Measurements from ENCODE around the gene ZFP14.

- TF ChIP-seq CTCF (IDR thresholded peaks at IDR 0.05) (no peak), EZH2 (IDR thresholded peaks at IDR 0.05) (no peak)
These were observed 42.2 kb upstream of the ZFP14 start for GRCh38 chr19:36420961-36421748.

All from neural progenitor cell (in vitro differentiated cells).